Measurements from ENCODE around the gene OPN1SW.

Gene OPN1SW

DNA sequence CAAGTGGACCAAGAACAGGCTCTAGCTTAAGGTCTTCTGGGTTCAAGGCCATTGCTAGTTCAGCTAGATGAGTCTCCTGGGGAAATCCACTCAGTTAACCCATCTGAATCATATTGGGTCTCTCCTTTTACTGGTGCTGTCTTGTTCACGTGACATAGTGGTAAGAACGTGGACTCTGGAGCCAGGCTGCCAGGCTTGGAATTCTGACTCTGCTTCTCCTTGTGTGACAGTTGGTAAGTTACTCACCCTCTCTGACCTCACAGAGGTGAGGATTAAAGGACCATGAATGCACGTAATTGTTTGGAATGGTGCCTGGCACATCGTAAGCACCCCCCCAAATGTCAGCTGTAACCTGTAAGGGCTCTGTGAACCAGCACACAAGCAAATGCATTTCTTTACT, 46.1 kb downstream of the OPN1SW start:
- DNase-seq: no peak

DNA sequence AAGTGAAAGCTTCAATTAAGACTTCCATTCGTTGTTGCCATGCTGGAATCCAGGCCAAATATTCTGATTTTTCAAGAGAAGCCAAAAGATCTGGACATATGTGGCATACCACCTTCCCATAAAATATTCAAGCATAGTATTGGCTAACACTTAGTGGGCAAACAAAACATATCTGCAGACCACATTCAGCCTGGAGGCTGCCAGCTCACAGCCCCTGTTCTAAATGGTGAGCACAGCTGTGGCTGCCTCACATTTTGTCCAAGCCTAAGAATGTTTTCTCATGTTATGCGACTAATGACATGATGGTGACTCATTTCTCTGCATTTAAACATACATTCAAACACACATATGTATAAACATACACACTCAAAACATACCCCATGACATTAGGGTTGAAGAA, 47.0 kb downstream of the OPN1SW start:
- DNase-seq: no peak

DNA sequence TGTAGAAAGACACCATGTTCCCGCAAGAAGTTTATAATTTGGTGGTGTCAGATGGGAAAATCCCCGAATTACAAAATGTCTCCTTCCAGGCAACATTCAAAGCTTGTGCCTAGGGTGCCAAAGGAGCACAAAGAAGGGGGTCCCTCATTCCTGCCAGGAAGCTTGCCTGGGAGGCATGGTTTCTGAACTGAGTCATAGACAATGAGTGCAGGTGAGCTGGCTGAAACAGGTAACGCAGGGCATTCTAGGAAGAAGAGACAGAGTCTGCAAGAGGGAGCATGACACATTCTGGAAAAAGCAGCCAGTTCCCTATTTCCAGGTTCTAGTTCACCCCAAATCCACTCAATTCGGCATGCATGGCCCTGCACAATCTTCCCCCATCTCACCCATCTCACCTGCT, 48.4 kb downstream of the OPN1SW start:
- DNase-seq: no peak

DNA sequence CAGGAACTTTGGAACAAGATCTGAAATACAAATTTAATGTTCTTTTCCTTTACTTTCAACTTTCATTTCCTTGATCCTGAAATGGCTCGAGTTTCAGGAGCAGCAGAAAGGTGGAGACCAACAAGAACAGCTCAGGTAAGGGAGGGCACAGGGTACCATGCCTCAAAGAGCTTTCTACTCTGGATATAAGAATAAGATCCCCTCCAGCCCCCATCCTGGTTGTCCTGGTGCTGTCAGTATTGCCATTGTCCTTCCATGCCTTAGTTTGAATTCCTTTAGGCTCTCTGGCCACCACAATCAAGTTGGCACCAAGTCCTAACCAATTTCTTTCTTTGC, 48.9 kb downstream of the OPN1SW start:
- no peak for DNase-seq

DNA sequence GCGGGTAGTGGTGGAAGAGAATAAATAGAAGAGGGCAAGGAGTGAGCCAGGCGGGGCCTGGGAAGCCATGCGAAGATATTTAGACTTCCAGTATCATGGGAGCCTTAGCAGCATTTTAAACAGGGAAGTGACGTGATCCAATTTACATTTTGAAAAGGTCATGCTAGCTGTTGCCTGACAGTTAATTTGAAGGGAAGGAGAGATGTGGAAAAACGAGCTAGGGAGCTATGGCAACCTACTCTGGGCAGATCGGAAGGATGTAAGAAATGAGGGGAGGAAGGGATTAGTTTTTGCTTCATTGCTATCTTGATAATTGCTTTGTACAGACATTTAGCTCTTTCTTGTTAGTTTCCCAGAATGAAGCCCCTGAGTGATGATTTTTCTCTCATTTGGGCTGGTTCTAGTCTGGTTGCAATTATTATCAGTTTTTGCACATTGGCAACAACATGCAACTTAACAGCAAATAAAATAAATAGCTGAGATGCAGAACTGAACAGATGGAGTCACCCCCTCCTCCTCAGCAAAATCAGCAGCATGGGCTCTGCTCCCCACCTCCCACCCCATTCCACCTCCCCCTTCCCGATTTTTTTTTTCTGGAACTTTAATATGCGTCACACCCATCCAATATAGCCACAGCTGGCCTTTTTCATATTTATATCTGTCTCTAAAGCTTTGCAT, 49.4 kb downstream of the OPN1SW start:
- DNase-seq: no peak

DNA sequence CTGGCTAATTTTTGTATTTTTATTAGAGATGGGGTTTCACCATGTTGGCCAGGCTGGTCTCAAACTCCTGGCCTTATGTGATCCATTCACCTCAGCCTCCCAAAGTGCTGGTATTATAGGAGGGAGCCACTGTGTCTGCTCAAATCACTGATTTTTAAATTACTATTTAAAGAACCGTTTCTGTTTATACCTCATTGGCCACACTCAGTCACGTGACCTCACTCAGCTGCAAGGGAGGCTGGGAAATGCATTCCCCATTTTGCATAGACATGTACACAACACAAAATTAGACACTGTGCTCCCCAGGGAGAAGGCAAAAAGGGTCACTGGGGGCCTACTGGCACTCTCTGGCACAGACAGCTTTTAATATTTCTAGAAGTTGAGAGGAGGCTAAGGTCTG, 50.1 kb downstream of the OPN1SW start:
- DNase-seq: no peak

DNA sequence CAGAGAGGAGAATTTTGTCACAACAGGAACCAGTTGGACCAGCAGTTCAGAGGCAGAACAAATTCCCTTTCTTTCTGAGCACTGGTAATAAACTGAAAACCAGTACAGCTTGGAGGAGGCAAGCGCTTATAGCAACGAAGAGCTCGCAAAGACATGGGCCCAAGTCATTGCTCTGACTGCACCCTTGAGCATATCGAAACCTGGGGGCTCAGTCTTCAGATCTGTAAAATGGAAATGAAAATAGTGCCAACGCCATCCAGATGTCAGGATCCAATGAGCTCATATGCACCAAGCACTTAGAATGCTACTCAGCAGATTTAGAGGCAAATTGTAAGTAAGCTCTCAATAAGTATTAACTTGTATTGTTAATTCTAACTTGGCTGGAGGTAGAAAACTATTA, 50.9 kb downstream of the OPN1SW start:
- no peak for DNase-seq

All from midbrain (tissue), 1 donor.